ENCODE data around the gene ETV1.

Gene ETV1

DNA sequence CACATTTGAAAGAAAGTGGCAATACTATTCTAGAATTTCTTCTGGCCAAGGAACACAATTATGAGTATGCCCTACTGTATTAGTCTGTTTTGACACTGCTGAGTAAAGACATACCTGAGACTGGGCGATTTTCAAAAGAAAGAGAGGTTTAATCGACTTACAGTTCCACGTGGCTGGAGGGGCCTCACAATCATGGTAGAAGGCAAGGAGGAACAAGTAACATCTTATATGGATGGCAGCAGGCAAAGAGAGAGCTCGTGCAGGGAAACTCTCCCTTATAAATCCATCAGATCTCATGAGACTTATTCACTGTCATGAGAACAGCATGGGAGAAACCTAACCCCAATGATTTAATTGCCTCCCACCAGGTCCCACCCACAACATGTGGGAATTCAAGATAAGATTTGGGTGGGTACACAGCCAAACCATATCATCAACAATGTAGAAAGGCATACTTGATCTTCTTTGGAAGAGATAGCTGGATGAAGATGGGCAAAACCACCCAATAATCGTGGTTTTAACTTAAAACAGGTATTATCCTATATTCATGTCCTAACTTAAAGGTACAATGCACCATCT lies 113.9 kb downstream of the ETV1 start:
- no peak for DNase-seq

DNA sequence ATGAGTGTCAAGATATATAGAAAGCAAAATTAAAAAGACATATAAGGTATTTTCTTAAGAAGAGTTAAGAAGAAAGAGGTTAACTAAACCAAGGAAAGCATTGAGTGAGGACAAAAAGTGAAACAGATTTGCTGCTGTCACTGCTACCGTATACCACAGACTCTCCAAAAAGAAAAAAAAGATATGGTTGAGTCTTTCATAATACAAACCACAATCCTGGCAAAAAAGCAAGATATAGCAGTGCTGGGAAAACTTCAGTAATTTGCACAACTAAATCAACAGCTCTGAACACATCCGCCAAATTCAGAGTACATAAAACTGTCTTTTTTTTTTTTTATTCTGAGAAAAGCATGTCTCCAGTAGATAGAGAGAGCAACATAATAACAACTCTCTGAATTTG lies 114.7 kb downstream of the ETV1 start:
- no peak for DNase-seq

DNA sequence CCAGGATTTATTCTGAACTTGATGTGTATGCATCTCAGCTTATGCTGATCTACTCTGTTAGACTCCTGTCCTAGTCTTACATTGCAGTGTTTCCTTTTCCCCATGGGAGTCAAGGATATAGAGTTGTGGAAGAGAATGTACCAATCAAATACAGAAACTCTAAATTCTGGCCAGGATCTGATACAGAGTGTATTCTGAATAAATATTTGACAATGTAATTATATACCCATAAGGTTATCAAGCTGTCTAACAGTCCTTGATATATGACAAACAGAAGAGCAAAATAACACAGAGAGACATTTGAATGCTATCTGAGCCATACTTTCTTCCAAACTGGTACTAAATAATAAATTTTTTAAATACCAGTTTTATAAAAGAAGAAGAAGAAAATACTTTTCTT lies 116.8 kb downstream of the ETV1 start:
- no peak for DNase-seq

DNA sequence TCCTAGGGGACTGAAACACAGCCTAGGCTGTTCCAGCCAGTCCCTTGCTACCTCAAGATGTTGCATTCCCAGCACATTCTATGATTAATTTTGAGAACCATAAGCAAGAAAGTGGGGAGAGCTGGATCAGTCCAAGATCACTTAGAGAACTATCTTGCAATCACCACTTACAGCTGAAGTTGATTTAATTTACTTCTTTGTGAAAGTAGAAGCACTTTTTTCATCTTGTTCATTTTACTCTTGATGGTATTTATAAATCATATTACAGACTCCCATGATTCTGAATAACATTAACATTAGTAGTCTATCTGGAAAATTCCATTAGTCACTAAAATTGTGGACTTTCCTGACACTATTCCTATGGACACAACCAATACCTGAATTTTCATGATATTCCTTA lies 118.5 kb downstream of the ETV1 start:
- no peak for DNase-seq

DNA sequence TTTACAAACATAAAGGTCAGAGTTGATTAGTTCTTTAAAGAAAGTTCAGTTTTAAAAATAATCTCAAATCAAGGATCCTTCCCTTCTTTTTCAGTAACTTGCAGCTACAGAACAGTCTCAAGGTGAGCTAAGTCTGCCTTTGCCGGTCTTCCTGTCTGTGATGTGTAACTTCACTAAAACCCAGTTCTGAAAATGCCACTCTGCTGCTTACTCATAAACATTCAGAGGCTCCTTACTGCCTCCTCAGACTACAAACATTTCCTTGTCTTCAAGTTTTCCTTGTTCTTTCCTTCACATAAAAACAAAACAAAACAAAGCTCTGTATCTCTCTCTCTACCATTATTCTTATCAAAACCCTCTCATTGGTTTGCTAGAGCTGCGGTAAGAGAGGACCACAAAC lies 128.7 kb downstream of the ETV1 start:
- DNase-seq = no peak

DNA sequence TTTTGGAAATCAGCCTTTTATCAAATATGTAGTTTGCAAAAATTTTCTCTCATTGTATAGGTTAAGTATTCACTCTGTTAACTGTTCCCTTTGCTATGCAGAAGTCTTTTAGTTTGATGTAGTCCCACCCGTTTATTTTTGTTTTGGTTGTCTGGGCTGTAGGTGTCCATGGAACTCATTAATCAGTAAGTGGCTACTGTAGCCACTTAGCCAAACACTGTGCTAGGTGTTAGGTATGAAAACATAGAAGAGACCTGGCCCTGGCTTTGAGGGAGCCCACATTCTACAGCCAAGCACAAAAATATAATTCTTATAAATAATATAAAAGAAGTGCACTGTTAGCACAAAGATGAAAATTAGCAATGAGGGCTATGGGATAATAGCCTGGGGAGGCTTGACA lies 133.5 kb downstream of the ETV1 start:
- no peak for DNase-seq

DNA sequence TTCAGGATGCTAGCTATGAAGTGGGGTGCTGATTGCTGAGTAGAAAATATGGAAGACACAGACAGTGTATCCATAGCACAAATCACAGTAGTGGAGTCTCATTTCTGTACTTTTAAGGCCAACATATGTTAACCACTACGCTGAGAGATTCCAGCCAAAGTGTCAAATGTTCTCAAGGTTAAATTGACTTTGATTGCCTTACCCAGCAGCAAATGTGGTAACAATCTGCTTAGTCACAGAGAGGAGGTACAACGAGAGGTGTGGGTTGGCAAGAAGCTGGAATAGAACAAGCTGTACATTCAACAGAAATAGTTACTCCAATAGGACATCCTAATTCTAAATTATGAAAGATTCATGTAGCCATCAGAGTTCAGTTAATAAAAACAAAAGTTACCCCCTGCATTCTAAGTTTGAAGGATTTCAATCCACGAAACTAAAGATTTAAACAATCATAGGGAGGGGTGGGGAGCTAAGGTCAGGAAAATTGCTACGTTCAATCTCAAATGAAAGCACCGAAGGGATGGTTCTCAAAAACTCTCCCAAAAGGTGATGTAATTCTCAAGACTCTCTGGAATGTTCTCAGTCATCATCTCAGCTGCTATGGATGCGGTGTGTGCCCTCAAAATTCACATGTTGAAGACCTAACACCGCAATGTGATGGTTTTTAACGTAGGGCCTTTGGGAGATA lies 137.0 kb downstream of the ETV1 start:
- no peak for DNase-seq

DNA sequence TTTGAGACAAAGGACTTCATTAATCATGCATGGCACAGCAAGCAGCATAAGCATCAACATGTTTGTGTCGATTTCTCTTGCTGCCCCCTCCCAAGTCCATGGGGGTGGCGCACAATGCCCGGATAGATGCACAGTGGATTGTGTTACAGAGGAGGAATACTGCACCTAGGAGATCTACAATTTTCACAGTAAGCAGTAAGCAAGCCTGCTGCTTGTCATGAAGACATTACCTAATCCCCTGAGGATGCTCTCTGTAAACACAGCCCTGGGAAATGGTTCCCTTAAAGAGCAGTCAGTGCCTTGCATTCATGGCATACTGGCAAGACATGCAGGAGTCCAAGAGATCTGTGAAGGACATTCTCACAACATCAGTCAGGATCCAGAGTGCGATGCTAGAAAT lies 137.7 kb downstream of the ETV1 start:
- DNase-seq = no peak

DNA sequence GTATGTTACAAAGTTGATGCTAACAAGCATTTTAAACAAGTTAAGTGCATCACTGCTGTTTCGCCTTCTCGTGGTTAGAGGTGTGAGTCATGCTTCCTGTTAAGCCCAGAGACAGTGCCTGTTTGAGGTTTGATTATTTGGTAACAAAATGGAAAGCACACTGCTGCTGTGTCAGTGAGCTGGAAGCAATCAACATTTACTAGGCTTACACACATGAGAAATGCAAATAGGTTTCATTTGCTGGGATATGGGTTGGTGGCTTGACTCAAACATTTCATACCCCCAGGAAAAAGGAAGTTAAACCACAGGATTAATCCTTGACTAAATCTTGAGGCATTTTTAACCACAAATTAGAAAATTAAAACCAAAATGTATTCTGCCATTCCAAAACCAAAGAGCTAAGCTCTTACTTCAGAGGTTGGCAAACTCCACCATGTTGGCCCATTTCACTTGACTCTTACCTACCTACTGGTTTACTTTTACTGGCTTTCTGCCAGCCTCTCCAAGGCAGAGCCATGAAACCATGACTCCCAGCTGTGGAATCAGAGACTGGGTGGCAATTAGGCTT lies 139.2 kb downstream of the ETV1 start:
- peak; percentile 88 for DNase-seq

DNA sequence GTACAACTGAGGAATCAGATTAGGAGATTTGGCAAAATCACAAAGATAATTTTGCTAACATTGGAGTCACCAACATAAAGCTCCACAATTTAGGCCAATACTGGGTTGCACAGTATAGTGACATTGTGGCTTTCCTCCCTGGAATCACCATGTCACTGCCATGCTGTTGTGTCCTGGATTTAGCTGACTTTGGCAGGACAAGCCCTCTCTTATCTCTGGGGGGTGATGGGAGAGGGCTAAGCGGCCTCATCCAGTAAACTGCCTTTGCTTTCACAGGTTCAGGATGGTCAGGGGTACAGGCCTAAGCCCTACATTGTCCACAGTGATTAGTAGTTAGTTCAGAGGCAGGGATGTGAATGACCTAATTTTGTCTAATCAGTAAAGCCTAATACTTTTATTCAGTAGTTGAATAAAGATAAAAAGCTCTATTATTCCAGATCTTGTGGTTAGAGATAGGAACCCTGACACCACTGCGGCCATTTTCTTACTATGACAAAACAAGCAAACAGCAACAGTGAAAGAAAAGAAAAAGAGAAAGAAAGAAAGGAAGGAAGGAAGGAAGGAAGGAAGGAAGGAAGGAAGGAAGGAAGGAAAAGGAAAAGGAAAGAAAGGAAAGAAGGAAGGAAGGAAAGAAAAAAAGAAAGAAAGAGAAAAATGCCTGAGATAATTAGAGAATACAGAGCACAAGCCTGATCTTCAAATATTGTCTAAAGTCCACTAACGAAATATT lies 140.1 kb downstream of the ETV1 start:
- no peak for DNase-seq

DNA sequence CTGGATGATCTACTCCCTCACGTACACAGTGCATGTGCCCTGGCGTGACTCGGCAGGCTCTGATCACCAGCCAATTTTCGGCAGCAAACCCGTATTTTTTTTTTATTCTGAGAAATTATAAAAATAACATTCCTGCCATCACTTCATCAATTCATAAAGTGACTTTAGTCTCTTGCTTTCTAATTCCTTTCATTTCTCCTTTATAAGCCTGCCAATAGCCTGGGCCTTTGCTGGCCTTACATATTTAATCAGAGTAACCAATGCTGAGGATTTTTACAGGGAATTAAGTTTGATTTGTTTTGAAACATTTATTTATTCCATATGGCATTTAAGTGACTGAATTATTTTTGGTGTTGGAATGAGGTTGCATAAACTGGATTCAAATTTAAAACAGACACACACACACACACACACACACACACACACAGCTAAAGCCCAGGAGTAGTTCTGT lies 140.8 kb downstream of the ETV1 start:
- no peak for DNase-seq

DNA sequence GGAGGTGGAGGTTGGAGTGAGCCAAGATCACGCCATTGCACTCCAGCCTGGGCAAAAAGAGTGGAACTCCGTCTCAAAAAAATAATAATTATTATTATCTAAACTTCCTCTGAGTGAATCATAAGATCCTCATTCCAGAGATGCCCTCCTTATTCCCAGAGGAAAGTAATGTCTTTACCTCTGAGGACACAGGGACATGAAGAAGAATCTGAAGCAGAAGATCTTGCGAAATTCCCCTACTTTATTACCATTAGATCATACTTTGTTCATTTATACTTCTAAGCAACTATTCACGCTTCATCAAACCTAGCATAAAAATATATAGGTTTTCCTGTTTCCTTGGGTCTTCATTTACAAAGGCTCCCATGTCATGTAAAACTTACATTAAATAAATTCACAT lies 143.1 kb downstream of the ETV1 start:
- no peak for DNase-seq

DNA sequence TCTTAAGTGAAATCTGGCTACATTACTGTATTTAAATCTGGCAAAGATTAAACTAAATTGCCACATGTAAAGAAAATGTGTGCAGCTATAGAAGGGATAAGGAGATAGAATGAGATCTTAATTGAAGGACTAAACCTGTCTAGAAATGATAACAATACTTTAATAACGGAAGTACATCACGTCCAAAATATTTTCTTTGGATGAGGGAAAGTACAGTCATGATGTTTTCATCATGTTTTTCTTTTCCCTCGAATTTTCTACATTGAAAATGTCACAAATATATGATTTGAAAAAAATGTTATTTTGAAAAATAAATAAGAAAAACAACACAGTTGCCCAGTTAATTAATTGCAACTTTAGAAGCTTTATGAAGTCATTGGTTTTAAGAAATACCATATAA lies 143.9 kb downstream of the ETV1 start:
- DNase-seq = no peak

DNA sequence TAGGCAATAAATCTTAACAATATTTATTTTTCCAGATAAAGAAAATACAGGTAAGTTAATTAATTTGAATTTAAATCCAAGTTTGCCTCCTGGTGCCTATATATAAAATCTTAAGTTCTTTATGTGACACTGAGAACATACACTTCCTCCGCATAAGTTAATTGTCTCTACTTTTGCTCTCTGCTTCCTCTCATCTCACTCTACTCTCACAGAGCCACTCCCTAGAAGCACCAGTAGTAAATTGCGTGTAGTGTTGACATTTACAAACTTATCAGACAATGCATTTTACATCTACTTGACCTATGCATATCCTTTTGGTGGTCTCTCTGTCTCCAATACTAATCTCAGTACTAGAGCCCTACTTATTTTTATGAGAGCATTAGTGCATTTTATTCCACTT lies 144.5 kb downstream of the ETV1 start:
- DNase-seq = no peak

DNA sequence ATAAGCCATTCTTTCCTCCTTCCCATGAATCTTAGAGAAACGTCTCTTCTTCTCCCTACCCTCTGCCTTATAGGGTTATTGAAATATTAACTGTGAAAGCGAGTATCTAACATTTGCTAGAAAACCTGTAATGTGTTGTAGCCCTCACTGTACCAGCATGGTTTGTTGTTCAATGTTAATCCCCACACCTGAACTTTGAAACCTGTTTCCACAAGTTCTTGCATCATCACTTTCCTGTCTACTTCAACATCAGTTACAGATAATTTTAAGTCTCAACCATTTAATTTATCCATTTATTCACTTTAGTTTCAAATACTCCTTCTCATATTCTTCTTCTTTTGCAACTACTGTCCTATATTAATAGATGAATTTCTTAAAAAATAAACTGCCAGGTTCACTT lies 148.2 kb downstream of the ETV1 start:
- DNase-seq = no peak
